K562 (cell line): Measurements from ENCODE around the gene DNER. TPM values are rescaled to one million over a fixed set of nuclear protein-coding genes. Genes with fewer than 3 reads are reported as not detected.

Source experiments
- ATAC-seq: fragments of 200-7000 bp; cut with Tn5 transposase; 3 replicates; pipeline ENCODE4 v1.9.1; 2020; ENCODE audit warnings: moderate library complexity
- BruUV-seq: library from RNA; stranded (reverse); fragments of 400-500 nt; replicated peaks from 2 replicates; lab custom pipeline; 2021; lab: Mats Ljungman, UMichigan
- CTCF ChIA-PET: fragments of 300-600 bp; formaldehyde crosslinking; extraction: SDS; loops from one replicate; lab custom pipeline; 2021; ENCODE audit warnings: low intra/inter-chr PET ratio; lab: Yijun Ruan, JAX
- POLR2A ChIA-PET: fragments of 300-600, 350-650 bp; sonication (Branson Sonifier 250); formaldehyde crosslinking; extraction: SDS; loops from one replicate; lab custom pipeline; 2021; ENCODE audit warnings: antibody characterized with exemption, inconsistent platforms; lab: Yijun Ruan, JAX
- DNase-seq, 4 experiments: peaks; one replicate each; pipeline versions ENCODE4 v3.0.0 to v3.0.0-alpha.2; 2011 to 2018; ENCODE audit warnings: low spot score in 3 of 4, mixed read lengths in 3 of 4; ENCODE audit errors: extremely low read depth in 1 of 4
- FAIRE-seq: peaks from 2 replicates; lab custom pipeline; 2011; peaks lifted over from hg19 to GRCh38; lab: Jason Lieb, UNC
- H2AFZ ChIP-seq: 2 replicates; pipeline ENCODE4 v1.6.0; 2011; ENCODE audit warnings: low read depth, low read length, control low read depth, inconsistent platforms
- H3K27ac ChIP-seq: fragments of 200-600 bp; 3 replicates; pipeline ENCODE4 v1.8.0; 2011; ENCODE audit warnings: low read depth, mild to moderate bottlenecking, control low read depth, inconsistent platforms, low read length, moderate library complexity, mixed read lengths; ENCODE audit errors: extremely low read depth
- H3K27me3 ChIP-seq, 2 experiments: fragments of 300-600 bp in 1 of 2; 2 replicates in 1 of 2; 3 replicates in 1 of 2; pipeline versions ENCODE4 v1.6.0 to v1.8.0; 2011; ENCODE audit warnings: inconsistent platforms in 2 of 2, low read length in 2 of 2, mild to moderate bottlenecking in 1 of 2, mixed read lengths in 1 of 2, moderate library complexity in 1 of 2; ENCODE audit not compliant: control insufficient read depth in 2 of 2, insufficient read depth in 2 of 2
- H3K36me3 ChIP-seq: fragments of 300-600 bp; 3 replicates; pipeline ENCODE4 v1.8.0; 2011; ENCODE audit warnings: mild to moderate bottlenecking, low read length, inconsistent platforms; ENCODE audit not compliant: control insufficient read depth, insufficient read depth
- H3K4me1 ChIP-seq, 2 experiments: fragments of 200-600 bp in 1 of 2; replicated peaks in 1 of 2; 2 replicates in 1 of 2; 3 replicates in 1 of 2; pipeline versions ENCODE4 v1.5.1 to v1.8.0; 2011; ENCODE audit warnings: inconsistent platforms in 2 of 2, low read length in 2 of 2, mild to moderate bottlenecking in 1 of 2, mixed read lengths in 1 of 2, moderate library complexity in 1 of 2; ENCODE audit not compliant: control insufficient read depth in 2 of 2, insufficient read depth in 2 of 2
- H3K4me2 ChIP-seq: 2 replicates; pipeline ENCODE4 v1.6.1; 2011; ENCODE audit warnings: low read length, control low read depth, inconsistent platforms, mixed read lengths; ENCODE audit not compliant: insufficient read depth
- H3K4me3 ChIP-seq: fragments of 200-600 bp; sonication (generic), shearing (Covaris generic); 2 replicates; pipeline ENCODE4 v1.5.1; 2016; ENCODE audit warnings: control low read depth, inconsistent platforms
- H3K79me2 ChIP-seq: fragments of 200-600 bp; 3 replicates; pipeline ENCODE4 v1.8.0; 2011; ENCODE audit warnings: low read length, inconsistent platforms; ENCODE audit not compliant: control insufficient read depth, insufficient read depth
- H3K9ac ChIP-seq, 2 experiments: 2 replicates each; pipeline versions ENCODE4 v1.6.0 to v1.6.1; 2011; ENCODE audit warnings: low read depth in 2 of 2, low read length in 2 of 2, control low read depth in 1 of 2, inconsistent platforms in 1 of 2, mild to moderate bottlenecking in 1 of 2, mixed read lengths in 1 of 2; ENCODE audit not compliant: insufficient read depth in 1 of 2
- H3K9me1 ChIP-seq: one replicate; pipeline ENCODE4 v1.6.0; 2011; ENCODE audit warnings: inconsistent platforms, mild to moderate bottlenecking, low read length, moderate library complexity; ENCODE audit not compliant: control insufficient read depth, insufficient read depth
- H3K9me3 ChIP-seq: replicated peaks from 2 replicates; pipeline ENCODE4 v1.5.1; 2011; ENCODE audit warnings: low read depth, low read length, inconsistent platforms; ENCODE audit not compliant: control insufficient read depth, insufficient read depth
- H4K20me1 ChIP-seq: replicated peaks from 2 replicates; pipeline ENCODE4 v1.6.1; 2011; ENCODE audit warnings: low read length, inconsistent platforms, mixed read lengths; ENCODE audit not compliant: control insufficient read depth, insufficient read depth
- BACH1 ChIP-seq: fragments of 200-800 bp; sonication (Bioruptor generic); IDR thresholded peaks from 2 replicates; pipeline ENCODE4 v1.6.1; 2016; ENCODE audit warnings: missing genetic modification characterization, missing compliant biosample characterization
- E2F1 ChIP-seq: sonication (generic); formaldehyde crosslinking; IDR thresholded peaks from 2 replicates; pipeline ENCODE4 v1.8.1; 2023; ENCODE audit warnings: mild to moderate bottlenecking, missing genetic modification reagents, moderate library complexity
- ELF4 ChIP-seq: fragments of 450-650 bp; formaldehyde crosslinking; IDR thresholded peaks from 2 replicates; pipeline ENCODE4 v1.4.0; 2022; ENCODE audit warnings: missing genetic modification characterization
- FOXJ2 ChIP-seq: fragments of 200-800 bp; sonication (Bioruptor generic); IDR thresholded peaks from 2 replicates; pipeline ENCODE4 v1.6.1; 2016; ENCODE audit warnings: missing genetic modification characterization, missing compliant biosample characterization
- GTF2E2 ChIP-seq: fragments of 200-800 bp; sonication (Bioruptor generic); IDR thresholded peaks from 2 replicates; pipeline ENCODE4 v1.6.1; 2016; ENCODE audit warnings: missing genetic modification characterization, missing compliant biosample characterization
- HEY1 ChIP-seq: fragments of 250-450 bp; sonication (Bioruptor Pico); IDR thresholded peaks from 2 replicates; pipeline ENCODE4 v1.5.0; 2020; ENCODE audit warnings: mild to moderate bottlenecking, moderate library complexity, borderline replicate concordance
- ILF3 ChIP-seq: fragments of 450-650 bp; IDR thresholded peaks from 2 replicates; pipeline ENCODE4 v1.6.1; 2018; ENCODE audit warnings: antibody characterized with exemption, mild to moderate bottlenecking, moderate library complexity, borderline replicate concordance
- NFXL1 ChIP-seq: fragments of 450-650 bp; formaldehyde crosslinking; IDR thresholded peaks from 2 replicates; pipeline ENCODE4 v1.4.0; 2021; ENCODE audit warnings: mild to moderate bottlenecking
- SMAD3 ChIP-seq: fragments of 450-650 bp; formaldehyde crosslinking; conservative IDR thresholded peaks from 2 replicates; pipeline ENCODE4 v1.4.0; 2020; ENCODE audit warnings: mild to moderate bottlenecking
- ZBTB40 ChIP-seq, 2 experiments: fragments of 450-650 bp in 1 of 2; sonication (generic) in 1 of 2; formaldehyde crosslinking in 1 of 2; IDR thresholded peaks; 2 replicates each; pipeline versions ENCODE4 v1.7.1 to v1.9.0; 2016 to 2022; ENCODE audit warnings: inconsistent platforms in 1 of 2, mild to moderate bottlenecking in 1 of 2, missing genetic modification reagents in 1 of 2
- WGBS: fragments of 100-300 bp; shearing (Covaris generic); methylation state at CpG from one replicate; pipeline ENCODE4 v1.1.6; 2016; ENCODE audit warnings: low coverage, mixed read lengths; ENCODE audit not compliant: insufficient coverage; ENCODE audit errors: missing lambda C conversion rate; 5-methylcytosine and 5-hydroxymethylcytosine counted together
- in situ Hi-C: fragments of 300-500 bp; cut with MboI; formaldehyde crosslinking; loops from 4 replicates; pipeline ENCODE4 v1.15.0; 2018; ENCODE audit warnings: inconsistent platforms, mixed read lengths
- intact Hi-C: fragments of 100-400 bp; cut with micrococcal nuclease; formaldehyde crosslinking; loops from 2 replicates; pipeline ENCODE4 v1.14.2; 2022
- polyA plus RNA-seq, 8 experiments: library from polyadenylated mRNA; depleted of rRNA in 4 of 8; stranded (reverse) in 5 of 8; unstranded in 3 of 8; fragments of >200 nt; fragmentation: Nextera tagmentation in 2 of 8; fragmentation: Illumina TruSeq in 1 of 8; extraction: Ambion mirVana in 2 of 8; extraction: Trizol in 1 of 8; gene quantifications; 2 replicates each; pipeline versions ENCODE4 v1.2.1 to v1.2.3, GENCODE V29; 2011 to 2014; ENCODE audit warnings: inconsistent platforms in 1 of 8, missing spikeins in 1 of 8
- total RNA-seq, 7 experiments: library from RNA; depleted of rRNA in 6 of 7; stranded (reverse); fragments of >200 nt in 6 of 7; fragmentation: Illumina TruSeq in 2 of 7; extraction: Trizol in 2 of 7; gene quantifications; 2 replicates each; pipeline versions ENCODE4 v1.2.1 to v1.2.3, GENCODE V29; 2011 to 2021; ENCODE audit warnings: low replicate concordance in 1 of 7

Gene DNER
- total and polyA plus RNA-seq, 9 of the 15 experiments (the other 6 are each of a cell fraction or from before 2014, with no cell fraction given): not detected

GRCh38 chr2:229475778-229476177 lies 238.6 kb downstream of the DNER start (continued):
- TF ChIP-seq ILF3: no peak
- TF ChIP-seq GTF2E2 (tag): no peak

GRCh38 chr2:229474125-229474524 lies 240.2 kb downstream of the DNER start:
- no peak for ATAC-seq
- no peak for DNase-seq
- Histone ChIP-seq H4K20me1 (no peaks in the 10 kb centered on the region), H3K27ac (no peak overlapping the region), H3K27me3 (no peaks in the 10 kb centered on the region), H2AFZ (no peak overlapping the region), H3K4me2 (no peak overlapping the region), H3K4me1 (no peaks in the 10 kb centered on the region), H3K9me1 (no peaks in the 10 kb centered on the region), H3K9me3 (no peaks in the 10 kb centered on the region), H3K9ac (no peak overlapping the region), H3K79me2 (no peaks in the 10 kb centered on the region), H3K36me3 (no peaks in the 10 kb centered on the region), H3K4me3 (no peak overlapping the region)
- CTCF ChIA-PET: no interaction called here
- FAIRE-seq: no peak
- POLR2A ChIA-PET: no interaction called here
- WGBS: 0% methylated on average over 4 of the region's 4 CpGs
- in situ Hi-C loops (no loop called here), intact Hi-C loops (no loop called here)
- BruUV-seq: no TSS peak
- no peak for TF ChIP-seq SMAD3 (CRISPR knock-in tag)
- TF ChIP-seq FOXJ2: no peak
- TF ChIP-seq ELF4 (CRISPR knock-in tag): no peak
- TF ChIP-seq NFXL1: no peak
- no peak for TF ChIP-seq BACH1 (tag)
- TF ChIP-seq HEY1 (CRISPR knock-in tag): no peak
- no peak for TF ChIP-seq ZBTB40 (IDR thresholded peaks at IDR 0.05)
- TF ChIP-seq ZBTB40 (CRISPR knock-in tag; IDR thresholded peaks at IDR 0.05): no peak
- TF ChIP-seq E2F1 (CRISPR knock-in tag): no peak
